WTC11 (cell line): ENCODE data around the gene KCMF1.

Experiments used
- CTCF ChIP-seq: fragments of 200-600 bp; IDR thresholded peaks from 2 replicates; pipeline ENCODE4 v1.8.0; 2022; ENCODE audit warnings: antibody characterized with exemption
- E2F1 ChIP-seq: sonication (generic); formaldehyde crosslinking; IDR thresholded peaks from 2 replicates; pipeline ENCODE4 v1.8.0; 2022; ENCODE audit warnings: mild to moderate bottlenecking, missing genetic modification reagents
- E2F5 ChIP-seq: sonication (generic); formaldehyde crosslinking; IDR thresholded peaks from 2 replicates; pipeline ENCODE4 v1.8.1; 2022; ENCODE audit warnings: mild to moderate bottlenecking, moderate library complexity, missing genetic modification reagents
- FOXJ3 ChIP-seq: sonication (generic); formaldehyde crosslinking; IDR thresholded peaks from 2 replicates; pipeline ENCODE4 v1.9.0; 2021; ENCODE audit warnings: missing genetic modification reagents, mild to moderate bottlenecking, borderline replicate concordance
- FOXP1 ChIP-seq: sonication (generic); formaldehyde crosslinking; IDR thresholded peaks from 2 replicates; pipeline ENCODE4 v1.8.0; 2022; ENCODE audit warnings: missing genetic modification reagents, mild to moderate bottlenecking, moderate library complexity, borderline replicate concordance
- NFATC4 ChIP-seq: fragments of 250-450 bp; sonication (Bioruptor Pico); IDR thresholded peaks from 2 replicates; pipeline ENCODE4 v1.9.0; 2021; ENCODE audit warnings: mild to moderate bottlenecking
- SP1 ChIP-seq: sonication (generic); formaldehyde crosslinking; conservative IDR thresholded peaks from 2 replicates; pipeline ENCODE4 v1.8.1; 2022; ENCODE audit warnings: missing genetic modification reagents
- TEAD4 ChIP-seq: sonication (generic); formaldehyde crosslinking; IDR thresholded peaks from 2 replicates; pipeline ENCODE4 v1.8.0; 2022; ENCODE audit warnings: mild to moderate bottlenecking, missing genetic modification reagents
- ZNF138 ChIP-seq: sonication (generic); formaldehyde crosslinking; conservative IDR thresholded peaks from 2 replicates; pipeline ENCODE4 v1.8.1; 2022; ENCODE audit warnings: mild to moderate bottlenecking, moderate library complexity, missing genetic modification reagents

GRCh38 chr2:85017411-85018048 is 46.6 kb downstream of the KCMF1 start:
- TF ChIP-seq CTCF (no peak; the same call in 1 of the 2 replicates), NFATC4 (no peak), ZNF138 (CRISPR knock-in tag) (no peak), FOXP1 (no peak), TEAD4 (CRISPR knock-in tag) (no peak), FOXJ3 (CRISPR knock-in tag) (no peak), E2F5 (no peak), E2F1 (CRISPR knock-in tag) (no peak), SP1 (no peak)
